K562 (cell line): Measurements from ENCODE around the gene PPM1F. TPM values are rescaled to one million over a fixed set of nuclear protein-coding genes. Genes with fewer than 3 reads are reported as not detected.

Experiments
- BCOR ChIP-seq: fragments of 450-650 bp; IDR thresholded peaks from 2 replicates; pipeline ENCODE4 v1.6.1; 2016
- BRF1 ChIP-seq: IDR thresholded peaks from 3 replicates; pipeline ENCODE4 v1.6.1; 2011; ENCODE audit warnings: borderline replicate concordance, mild to moderate bottlenecking; ENCODE audit not compliant: insufficient read length; ENCODE audit errors: extremely low read depth
- DACH1 ChIP-seq: fragments of 450-650 bp; IDR thresholded peaks from 2 replicates; pipeline ENCODE4 v1.6.1; 2018; ENCODE audit not compliant: partially characterized antibody
- HCFC1 ChIP-seq: IDR thresholded peaks from 2 replicates; pipeline ENCODE4 v1.6.1; 2012; ENCODE audit warnings: low read depth, low read length, improper control_type of control experiment
- HLTF ChIP-seq: fragments of 450-650 bp; IDR thresholded peaks from 2 replicates; pipeline ENCODE4 v1.6.1; 2016
- HNRNPUL1 ChIP-seq: fragments of 200-400 bp; formaldehyde crosslinking; IDR thresholded peaks from 2 replicates; pipeline ENCODE4 v1.6.1; 2017; ENCODE audit warnings: low read length
- JUN ChIP-seq, 2 experiments: sonication (generic) in 1 of 2; formaldehyde crosslinking in 1 of 2; IDR thresholded peaks; 2 replicates each; pipeline versions ENCODE4 v1.6.1 to v1.8.0; 2012 to 2022; ENCODE audit warnings: borderline replicate concordance in 2 of 2, mild to moderate bottlenecking in 2 of 2, improper control_type of control experiment in 1 of 2, low read depth in 1 of 2, low read length in 1 of 2, missing genetic modification reagents in 1 of 2
- KDM4B ChIP-seq, 2 experiments: fragments of 450-650 bp in 1 of 2; sonication (generic) in 1 of 2; IDR thresholded peaks; 2 replicates each; pipeline ENCODE4 v1.6.1; 2016 to 2017; ENCODE audit warnings: borderline replicate concordance in 2 of 2, antibody characterized with exemption in 1 of 2, low read depth in 1 of 2, mild to moderate bottlenecking in 1 of 2
- MIER1 ChIP-seq: fragments of 450-650 bp; IDR thresholded peaks from 2 replicates; pipeline ENCODE4 v1.6.1; 2016; ENCODE audit warnings: antibody characterized with exemption, mild to moderate bottlenecking, low read depth
- SRSF9 ChIP-seq: fragments of 200-400 bp; formaldehyde crosslinking; IDR thresholded peaks from 2 replicates; pipeline ENCODE4 v1.6.1; 2017; ENCODE audit warnings: low read depth, low read length, borderline replicate concordance
- TBL1XR1 ChIP-seq, 2 experiments: IDR thresholded peaks; 2 replicates each; pipeline ENCODE4 v1.6.1; 2012; ENCODE audit warnings: improper control_type of control experiment in 2 of 2, low read length in 2 of 2, mild to moderate bottlenecking in 1 of 2
- TCF7L2 ChIP-seq: fragments of 150-350 bp; IDR thresholded peaks from 2 replicates; pipeline ENCODE4 v1.6.1; 2016; ENCODE audit warnings: low read depth, mild to moderate bottlenecking, low read length, moderate library complexity
- TSC22D4 ChIP-seq: fragments of 450-650 bp; IDR thresholded peaks from 2 replicates; pipeline ENCODE4 v1.6.1; 2016; ENCODE audit warnings: missing genetic modification characterization, missing biosample characterization, control low read depth
- ZFPM2 ChIP-seq: fragments of 250-450 bp; sonication (Bioruptor Pico); IDR thresholded peaks from 2 replicates; pipeline ENCODE4 v1.5.1; 2022; ENCODE audit warnings: mild to moderate bottlenecking
- ZNF184 ChIP-seq: sonication (generic); formaldehyde crosslinking; IDR thresholded peaks from 2 replicates; pipeline ENCODE4 v1.5.0; 2020; ENCODE audit warnings: missing genetic modification reagents
- ZNF239 ChIP-seq: fragments of 250-450 bp; sonication (Bioruptor Pico); IDR thresholded peaks from 2 replicates; pipeline ENCODE4 v1.4.0; 2020; ENCODE audit warnings: mild to moderate bottlenecking
- ZNF282 ChIP-seq: sonication (generic); formaldehyde crosslinking; IDR thresholded peaks from 2 replicates; pipeline ENCODE4 v1.8.1; 2023; ENCODE audit warnings: missing genetic modification reagents
- polyA plus RNA-seq, 8 experiments: library from polyadenylated mRNA; depleted of rRNA in 4 of 8; stranded (reverse) in 5 of 8; unstranded in 3 of 8; fragments of >200 nt; fragmentation: Nextera tagmentation in 2 of 8; fragmentation: Illumina TruSeq in 1 of 8; extraction: Ambion mirVana in 2 of 8; extraction: Trizol in 1 of 8; gene quantifications; 2 replicates each; pipeline versions ENCODE4 v1.2.1 to v1.2.3, GENCODE V29; 2011 to 2014; ENCODE audit warnings: inconsistent platforms in 1 of 8, missing spikeins in 1 of 8
- total RNA-seq, 7 experiments: library from RNA; depleted of rRNA in 6 of 7; stranded (reverse); fragments of >200 nt in 6 of 7; fragmentation: Illumina TruSeq in 2 of 7; extraction: Trizol in 2 of 7; gene quantifications; 2 replicates each; pipeline versions ENCODE4 v1.2.1 to v1.2.3, GENCODE V29; 2011 to 2021; ENCODE audit warnings: low replicate concordance in 1 of 7
- TF ChIP-seq, protein P1 (sequence below), 3 experiments: IDR thresholded peaks in 2 of 3; conservative IDR thresholded peaks in 1 of 3; 2 replicates each; pipeline ENCODE4 v1.5.1; 2011 to 2012; ENCODE audit warnings: low read length in 3 of 3, mild to moderate bottlenecking in 3 of 3, control low read depth in 2 of 3, improper control_type of control experiment in 1 of 3, inconsistent platforms in 1 of 3, low read depth in 1 of 3, mixed read lengths in 1 of 3, moderate library complexity in 1 of 3; ENCODE audit not compliant: insufficient read depth in 2 of 3
- TF ChIP-seq, protein P2 (sequence below): fragments of 450-650 bp; formaldehyde crosslinking; IDR thresholded peaks from 2 replicates; pipeline ENCODE4 v1.4.0; 2020; ENCODE audit warnings: mild to moderate bottlenecking
- TF ChIP-seq, protein P3 (sequence below): fragments of 200-800 bp; sonication (Bioruptor generic); IDR thresholded peaks from 2 replicates; pipeline ENCODE4 v1.6.1; 2017; ENCODE audit warnings: missing genetic modification characterization, missing compliant biosample characterization
- TF ChIP-seq, protein P4 (sequence below): IDR thresholded peaks from 2 replicates; pipeline ENCODE4 v1.6.1; 2011; ENCODE audit not compliant: insufficient read length; ENCODE audit errors: extremely low read depth
- TF ChIP-seq, protein P5 (sequence below): fragments of 250-450 bp; sonication (Bioruptor Pico); IDR thresholded peaks from 2 replicates; pipeline ENCODE4 v1.4.0; 2020; ENCODE audit warnings: mild to moderate bottlenecking, moderate library complexity, borderline replicate concordance

The PPM1F gene
- total and polyA plus RNA-seq, 9 of the 15 experiments (the other 6 are each of a cell fraction or from before 2014, with no cell fraction given): 2.1 to 159 (median 64.0) TPM

DNA sequence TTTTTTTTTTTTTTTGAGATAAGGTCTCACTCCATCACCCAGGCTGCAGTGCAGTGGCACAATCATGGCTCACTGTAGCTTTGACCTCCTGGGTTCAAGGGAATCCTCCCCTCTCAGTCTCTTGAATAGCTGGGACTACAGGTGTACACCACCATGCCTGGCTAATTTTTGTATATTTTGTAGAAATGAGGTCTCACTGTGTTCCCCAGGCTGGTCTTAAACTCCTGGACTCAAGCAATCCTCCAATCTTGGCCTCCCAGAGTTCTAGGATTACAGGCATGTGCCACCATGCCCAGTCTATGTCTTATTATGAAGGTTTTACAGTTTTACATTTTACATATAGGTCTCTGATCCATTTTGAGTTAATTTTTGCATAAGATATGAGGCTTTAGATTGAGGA lies 64.8 kb downstream of the PPM1F start (continued):
- TF ChIP-seq, protein P1, sequence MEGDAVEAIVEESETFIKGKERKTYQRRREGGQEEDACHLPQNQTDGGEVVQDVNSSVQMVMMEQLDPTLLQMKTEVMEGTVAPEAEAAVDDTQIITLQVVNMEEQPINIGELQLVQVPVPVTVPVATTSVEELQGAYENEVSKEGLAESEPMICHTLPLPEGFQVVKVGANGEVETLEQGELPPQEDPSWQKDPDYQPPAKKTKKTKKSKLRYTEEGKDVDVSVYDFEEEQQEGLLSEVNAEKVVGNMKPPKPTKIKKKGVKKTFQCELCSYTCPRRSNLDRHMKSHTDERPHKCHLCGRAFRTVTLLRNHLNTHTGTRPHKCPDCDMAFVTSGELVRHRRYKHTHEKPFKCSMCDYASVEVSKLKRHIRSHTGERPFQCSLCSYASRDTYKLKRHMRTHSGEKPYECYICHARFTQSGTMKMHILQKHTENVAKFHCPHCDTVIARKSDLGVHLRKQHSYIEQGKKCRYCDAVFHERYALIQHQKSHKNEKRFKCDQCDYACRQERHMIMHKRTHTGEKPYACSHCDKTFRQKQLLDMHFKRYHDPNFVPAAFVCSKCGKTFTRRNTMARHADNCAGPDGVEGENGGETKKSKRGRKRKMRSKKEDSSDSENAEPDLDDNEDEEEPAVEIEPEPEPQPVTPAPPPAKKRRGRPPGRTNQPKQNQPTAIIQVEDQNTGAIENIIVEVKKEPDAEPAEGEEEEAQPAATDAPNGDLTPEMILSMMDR (IDR thresholded peaks at IDR 0.05 in 2 of 3, conservative IDR thresholded peaks at IDR 0.05 in 1 of 3; ENCODE audit: insufficient read depth in 2 of 3, low read depth in 1 of 3, low read length in 3 of 3): no peak
- TF ChIP-seq TSC22D4 (tag) (peak; percentile 53; the same call in 1 of the 2 replicates), TCF7L2 (no peak), SRSF9 (no peak), JUN (IDR thresholded peaks at IDR 0.05; ENCODE audit: borderline replicate concordance, low read depth, low read length) (no peak), JUN (CRISPR knock-in tag; IDR thresholded peaks at IDR 0.05; ENCODE audit: borderline replicate concordance) (no peak), ZNF282 (no peak), MIER1 (no peak), HCFC1 (no peak), TBL1XR1 (IDR thresholded peaks at IDR 0.05; ENCODE audit: low read length in 2 of 2) (no peak), HNRNPUL1 (peak; percentile 89; the same call in 1 of the 2 replicates), ZNF184 (CRISPR knock-in tag) (no peak; the same call in 1 of the 2 replicates), BRF1 (no peak), DACH1 (no peak), ZFPM2 (CRISPR knock-in tag) (no peak), BCOR (no peak), HLTF (peak; percentile 19; the same call in 1 of the 2 replicates), ZNF239 (no peak), KDM4B (IDR thresholded peaks at IDR 0.05; ENCODE audit: borderline replicate concordance in 2 of 2, low read depth in 1 of 2) (no peak)
- TF ChIP-seq, protein P2, sequence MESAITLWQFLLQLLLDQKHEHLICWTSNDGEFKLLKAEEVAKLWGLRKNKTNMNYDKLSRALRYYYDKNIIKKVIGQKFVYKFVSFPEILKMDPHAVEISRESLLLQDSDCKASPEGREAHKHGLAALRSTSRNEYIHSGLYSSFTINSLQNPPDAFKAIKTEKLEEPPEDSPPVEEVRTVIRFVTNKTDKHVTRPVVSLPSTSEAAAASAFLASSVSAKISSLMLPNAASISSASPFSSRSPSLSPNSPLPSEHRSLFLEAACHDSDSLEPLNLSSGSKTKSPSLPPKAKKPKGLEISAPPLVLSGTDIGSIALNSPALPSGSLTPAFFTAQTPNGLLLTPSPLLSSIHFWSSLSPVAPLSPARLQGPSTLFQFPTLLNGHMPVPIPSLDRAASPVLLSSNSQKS (CRISPR knock-in tag): no peak
- TF ChIP-seq, protein P3, sequence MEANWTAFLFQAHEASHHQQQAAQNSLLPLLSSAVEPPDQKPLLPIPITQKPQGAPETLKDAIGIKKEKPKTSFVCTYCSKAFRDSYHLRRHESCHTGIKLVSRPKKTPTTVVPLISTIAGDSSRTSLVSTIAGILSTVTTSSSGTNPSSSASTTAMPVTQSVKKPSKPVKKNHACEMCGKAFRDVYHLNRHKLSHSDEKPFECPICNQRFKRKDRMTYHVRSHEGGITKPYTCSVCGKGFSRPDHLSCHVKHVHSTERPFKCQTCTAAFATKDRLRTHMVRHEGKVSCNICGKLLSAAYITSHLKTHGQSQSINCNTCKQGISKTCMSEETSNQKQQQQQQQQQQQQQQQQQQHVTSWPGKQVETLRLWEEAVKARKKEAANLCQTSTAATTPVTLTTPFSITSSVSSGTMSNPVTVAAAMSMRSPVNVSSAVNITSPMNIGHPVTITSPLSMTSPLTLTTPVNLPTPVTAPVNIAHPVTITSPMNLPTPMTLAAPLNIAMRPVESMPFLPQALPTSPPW (CRISPR knock-in tag): no peak
- TF ChIP-seq, protein P4, sequence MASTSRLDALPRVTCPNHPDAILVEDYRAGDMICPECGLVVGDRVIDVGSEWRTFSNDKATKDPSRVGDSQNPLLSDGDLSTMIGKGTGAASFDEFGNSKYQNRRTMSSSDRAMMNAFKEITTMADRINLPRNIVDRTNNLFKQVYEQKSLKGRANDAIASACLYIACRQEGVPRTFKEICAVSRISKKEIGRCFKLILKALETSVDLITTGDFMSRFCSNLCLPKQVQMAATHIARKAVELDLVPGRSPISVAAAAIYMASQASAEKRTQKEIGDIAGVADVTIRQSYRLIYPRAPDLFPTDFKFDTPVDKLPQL: no peak
- TF ChIP-seq, protein P5, sequence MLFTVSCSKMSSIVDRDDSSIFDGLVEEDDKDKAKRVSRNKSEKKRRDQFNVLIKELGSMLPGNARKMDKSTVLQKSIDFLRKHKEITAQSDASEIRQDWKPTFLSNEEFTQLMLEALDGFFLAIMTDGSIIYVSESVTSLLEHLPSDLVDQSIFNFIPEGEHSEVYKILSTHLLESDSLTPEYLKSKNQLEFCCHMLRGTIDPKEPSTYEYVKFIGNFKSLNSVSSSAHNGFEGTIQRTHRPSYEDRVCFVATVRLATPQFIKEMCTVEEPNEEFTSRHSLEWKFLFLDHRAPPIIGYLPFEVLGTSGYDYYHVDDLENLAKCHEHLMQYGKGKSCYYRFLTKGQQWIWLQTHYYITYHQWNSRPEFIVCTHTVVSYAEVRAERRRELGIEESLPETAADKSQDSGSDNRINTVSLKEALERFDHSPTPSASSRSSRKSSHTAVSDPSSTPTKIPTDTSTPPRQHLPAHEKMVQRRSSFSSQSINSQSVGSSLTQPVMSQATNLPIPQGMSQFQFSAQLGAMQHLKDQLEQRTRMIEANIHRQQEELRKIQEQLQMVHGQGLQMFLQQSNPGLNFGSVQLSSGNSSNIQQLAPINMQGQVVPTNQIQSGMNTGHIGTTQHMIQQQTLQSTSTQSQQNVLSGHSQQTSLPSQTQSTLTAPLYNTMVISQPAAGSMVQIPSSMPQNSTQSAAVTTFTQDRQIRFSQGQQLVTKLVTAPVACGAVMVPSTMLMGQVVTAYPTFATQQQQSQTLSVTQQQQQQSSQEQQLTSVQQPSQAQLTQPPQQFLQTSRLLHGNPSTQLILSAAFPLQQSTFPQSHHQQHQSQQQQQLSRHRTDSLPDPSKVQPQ (CRISPR knock-in tag): no peak
